Measurements from ENCODE around the gene RETN. TPM values are rescaled to one million over a fixed set of nuclear protein-coding genes. Genes with fewer than 3 reads are reported as not detected.

The RETN gene
- total RNA-seq, 2 experiments from 2014 or later, result not detected

DNA sequence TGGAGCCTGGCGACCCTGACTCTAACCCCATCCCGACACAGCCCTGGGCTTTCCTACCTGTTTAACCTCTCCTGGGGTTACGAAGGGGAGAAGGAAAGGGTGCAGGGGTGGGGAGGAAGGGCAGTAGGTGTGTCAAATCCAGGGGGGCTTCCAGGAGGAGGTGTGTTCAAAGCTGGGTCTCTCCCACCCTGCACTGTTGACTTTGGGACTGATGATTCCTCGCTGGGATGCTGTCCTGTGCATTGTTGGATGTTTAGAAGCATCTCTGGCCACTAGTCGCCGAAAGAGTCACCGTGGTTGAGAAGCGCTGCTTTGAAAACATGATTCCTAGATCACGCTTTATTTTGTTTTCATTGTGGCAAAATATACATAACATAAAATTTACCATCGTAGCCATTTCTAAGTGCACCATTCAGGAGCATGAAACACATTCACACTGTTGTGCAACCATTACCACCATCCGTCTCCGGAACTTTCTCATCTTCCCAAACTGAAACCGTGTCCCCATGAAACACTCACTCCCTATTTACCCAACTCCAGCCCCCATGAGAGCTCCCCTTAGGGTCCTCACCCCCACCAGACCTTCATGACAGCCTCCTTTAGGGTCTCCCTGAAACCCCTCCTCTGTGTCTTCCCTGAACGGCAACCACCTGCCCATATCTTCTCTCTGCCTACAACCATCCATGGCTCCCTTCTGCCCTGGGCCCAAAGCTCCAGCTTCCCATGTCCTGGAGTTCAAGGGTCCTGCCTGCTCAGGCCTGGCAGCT is 37.5 kb downstream of the RETN start:
- Mint-ChIP-seq H3K4me3 (peak overlapping the region; percentile 78), H3K4me1 (ENCODE audit: low read depth) (peaks cover 45% of the 10 kb centered on the region), H3K27ac (peak overlapping the region; percentile 97), H3K36me3 (ENCODE audit: low read depth) (no peaks in the 10 kb centered on the region), H3K9me3 (no peaks in the 10 kb centered on the region), H3K27me3 (no peaks in the 10 kb centered on the region)
- POLR2A ChIA-PET, result interaction anchor here (0.8 to 3.1 kb wide), 6 partner anchors 13 to 94 kb away, joined by 3 to 29 read pairs (median 4); partner anchors contain the start of genes PET100, TRAPPC5 and XAB2
- Histone ChIP-seq H3K9me3 (ENCODE audit: control insufficient read depth in 1 of 2, insufficient read depth in 1 of 2, low read length in 2 of 2) (no peaks in the 10 kb centered on the region), H3K4me3 (ENCODE audit: low read length) (peak overlapping the region; percentile 28), H3K36me3 (ENCODE audit: insufficient read depth, low read length) (no peaks in the 10 kb centered on the region), H3K27ac (ENCODE audit: low read depth in 1 of 2, low read length in 2 of 2) (peak overlapping the region; percentile 80 to 83), H3K4me1 (ENCODE audit: insufficient read depth, low read length) (peaks cover 58% of the 10 kb centered on the region), H3K27me3 (ENCODE audit: control insufficient read depth in 1 of 2, insufficient read depth in 2 of 2, low read length in 2 of 2) (no peaks in the 10 kb centered on the region)
- TF ChIP-seq, protein P1, sequence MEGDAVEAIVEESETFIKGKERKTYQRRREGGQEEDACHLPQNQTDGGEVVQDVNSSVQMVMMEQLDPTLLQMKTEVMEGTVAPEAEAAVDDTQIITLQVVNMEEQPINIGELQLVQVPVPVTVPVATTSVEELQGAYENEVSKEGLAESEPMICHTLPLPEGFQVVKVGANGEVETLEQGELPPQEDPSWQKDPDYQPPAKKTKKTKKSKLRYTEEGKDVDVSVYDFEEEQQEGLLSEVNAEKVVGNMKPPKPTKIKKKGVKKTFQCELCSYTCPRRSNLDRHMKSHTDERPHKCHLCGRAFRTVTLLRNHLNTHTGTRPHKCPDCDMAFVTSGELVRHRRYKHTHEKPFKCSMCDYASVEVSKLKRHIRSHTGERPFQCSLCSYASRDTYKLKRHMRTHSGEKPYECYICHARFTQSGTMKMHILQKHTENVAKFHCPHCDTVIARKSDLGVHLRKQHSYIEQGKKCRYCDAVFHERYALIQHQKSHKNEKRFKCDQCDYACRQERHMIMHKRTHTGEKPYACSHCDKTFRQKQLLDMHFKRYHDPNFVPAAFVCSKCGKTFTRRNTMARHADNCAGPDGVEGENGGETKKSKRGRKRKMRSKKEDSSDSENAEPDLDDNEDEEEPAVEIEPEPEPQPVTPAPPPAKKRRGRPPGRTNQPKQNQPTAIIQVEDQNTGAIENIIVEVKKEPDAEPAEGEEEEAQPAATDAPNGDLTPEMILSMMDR (IDR thresholded peaks at IDR 0.05), result no peak
- intact Hi-C loops (cut with DNase I, micrococcal nuclease), result no loop called here
- CTCF ChIA-PET, result interaction anchor here (0.7 to 1.3 kb wide), 2 partner anchors 26 to 93 kb away, joined by 3 to 7 read pairs; partner anchors contain the start of gene TRAPPC5
- ATAC-seq (ENCODE audit: poor library complexity), result no peak
- peak in 1 of 14 experiments; percentile 29 for DNase-seq

- peaks cover 41% of the 10 kb centered on the region for H3K4me1 Mint-ChIP-seq (ENCODE audit: low read depth)
- TF ChIP-seq, protein P1 (IDR thresholded peaks at IDR 0.05), result no peak
- H3K27me3 ChIP-seq (ENCODE audit: control insufficient read depth in 1 of 2, insufficient read depth in 2 of 2, low read length in 2 of 2), result no peaks in the 10 kb centered on the region
- ChIA-PET POLR2A (interaction anchor here (1.7 to 3.1 kb wide), 2 partner anchors 21 to 26 kb away, joined by 3 to 29 read pairs; partner anchors contain the start of gene TRAPPC5), CTCF (no interaction called here)
- intact Hi-C loops (cut with DNase I, micrococcal nuclease), result no loop called here
- peak overlapping the region; percentile 97 for H3K27ac Mint-ChIP-seq
- no peak overlapping the region for H3K4me3 ChIP-seq (ENCODE audit: low read length)
- no peaks in the 10 kb centered on the region for H3K9me3 Mint-ChIP-seq
- peak overlapping the region; percentile 78 for H3K4me3 Mint-ChIP-seq
- H3K27ac ChIP-seq (ENCODE audit: low read depth in 1 of 2, low read length in 2 of 2), result peak overlapping the region; percentile 80 to 83
- ATAC-seq (ENCODE audit: poor library complexity) (no peak), DNase-seq (no peak)
- no peaks in the 10 kb centered on the region for H3K9me3 ChIP-seq (ENCODE audit: control insufficient read depth in 1 of 2, insufficient read depth in 1 of 2, low read length in 2 of 2)
- no peaks in the 10 kb centered on the region for H3K36me3 Mint-ChIP-seq (ENCODE audit: low read depth)
- peaks cover 58% of the 10 kb centered on the region for H3K4me1 ChIP-seq (ENCODE audit: insufficient read depth, low read length)
- H3K27me3 Mint-ChIP-seq, result no peaks in the 10 kb centered on the region
- no peaks in the 10 kb centered on the region for H3K36me3 ChIP-seq (ENCODE audit: insufficient read depth, low read length)
Observed at GRCh38 chr19:7706955-7707456, 38.2 kb downstream of the RETN start.

GRCh38 chr19:7709932-7710460 is 41.1 kb downstream of the RETN start:
- no peaks in the 10 kb centered on the region for H3K9me3 Mint-ChIP-seq
- no peaks in the 10 kb centered on the region for H3K9me3 ChIP-seq (ENCODE audit: control insufficient read depth in 1 of 2, insufficient read depth in 1 of 2, low read length in 2 of 2)
- TF ChIP-seq, protein P1 (IDR thresholded peaks at IDR 0.05), result no peak
- DNase-seq (no peak), ATAC-seq (ENCODE audit: poor library complexity) (no peak)
- H3K4me1 Mint-ChIP-seq (ENCODE audit: low read depth), result peaks cover 27% of the 10 kb centered on the region
- H3K27ac ChIP-seq (ENCODE audit: low read depth in 1 of 2, low read length in 2 of 2), result no peak overlapping the region
- H3K27ac Mint-ChIP-seq, result peak overlapping the region; percentile 34
- ChIA-PET POLR2A (no interaction called here), CTCF (interaction anchor here (1.4 kb wide), 1 partner anchor 29 kb away, joined by 4 read pairs; the partner anchor contains the start of gene TRAPPC5)
- no peak overlapping the region for H3K4me3 ChIP-seq (ENCODE audit: low read length)
- H3K36me3 ChIP-seq (ENCODE audit: insufficient read depth, low read length), result no peaks in the 10 kb centered on the region
- H3K27me3 Mint-ChIP-seq, result no peaks in the 10 kb centered on the region
- intact Hi-C loops (cut with DNase I, micrococcal nuclease), result no loop called here
- no peaks in the 10 kb centered on the region for H3K36me3 Mint-ChIP-seq (ENCODE audit: low read depth)
- H3K4me1 ChIP-seq (ENCODE audit: insufficient read depth, low read length), result peaks cover 40% of the 10 kb centered on the region
- no peaks in the 10 kb centered on the region for H3K27me3 ChIP-seq (ENCODE audit: control insufficient read depth in 1 of 2, insufficient read depth in 2 of 2, low read length in 2 of 2)
- H3K4me3 Mint-ChIP-seq, result no peak overlapping the region
